ENCODE data around the gene KCNK10.

DNA sequence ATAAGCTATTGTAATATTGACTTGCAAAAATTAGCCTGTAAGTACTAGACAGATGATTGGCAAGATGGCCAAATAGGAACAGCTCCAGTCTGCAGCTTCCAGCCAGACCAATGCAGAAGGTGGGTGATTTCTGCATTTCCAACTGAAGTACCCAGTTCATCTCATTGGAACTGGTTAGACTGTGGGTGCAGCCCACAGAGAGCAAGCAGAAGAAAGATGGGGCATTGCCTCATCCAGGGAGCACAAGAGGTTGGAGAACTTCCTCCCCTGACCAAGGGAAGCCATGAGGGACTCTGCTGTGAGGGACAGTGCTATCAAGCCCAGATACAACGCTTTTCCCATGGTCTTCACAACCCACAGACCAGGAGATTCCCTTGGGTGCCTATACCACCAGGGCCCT, 46.4 kb upstream of the KCNK10 start:
- no peak for TF ChIP-seq KDM1A (IDR thresholded peaks at IDR 0.05; ENCODE audit: borderline replicate concordance)
- TF ChIP-seq STAT3 (IDR thresholded peaks at IDR 0.05; ENCODE audit: low read depth, low read length): no peak
- no peak for TF ChIP-seq BRCA1 (IDR thresholded peaks at IDR 0.05; ENCODE audit: low read depth, low read length)
- no peak for TF ChIP-seq CREB1 (IDR thresholded peaks at IDR 0.05; ENCODE audit: low read depth)
- no peak for TF ChIP-seq RB1 (IDR thresholded peaks at IDR 0.05; ENCODE audit: borderline replicate concordance)
- no peak for TF ChIP-seq SP1 (IDR thresholded peaks at IDR 0.05; ENCODE audit: low read depth, low read length)
- TF ChIP-seq, protein P1, sequence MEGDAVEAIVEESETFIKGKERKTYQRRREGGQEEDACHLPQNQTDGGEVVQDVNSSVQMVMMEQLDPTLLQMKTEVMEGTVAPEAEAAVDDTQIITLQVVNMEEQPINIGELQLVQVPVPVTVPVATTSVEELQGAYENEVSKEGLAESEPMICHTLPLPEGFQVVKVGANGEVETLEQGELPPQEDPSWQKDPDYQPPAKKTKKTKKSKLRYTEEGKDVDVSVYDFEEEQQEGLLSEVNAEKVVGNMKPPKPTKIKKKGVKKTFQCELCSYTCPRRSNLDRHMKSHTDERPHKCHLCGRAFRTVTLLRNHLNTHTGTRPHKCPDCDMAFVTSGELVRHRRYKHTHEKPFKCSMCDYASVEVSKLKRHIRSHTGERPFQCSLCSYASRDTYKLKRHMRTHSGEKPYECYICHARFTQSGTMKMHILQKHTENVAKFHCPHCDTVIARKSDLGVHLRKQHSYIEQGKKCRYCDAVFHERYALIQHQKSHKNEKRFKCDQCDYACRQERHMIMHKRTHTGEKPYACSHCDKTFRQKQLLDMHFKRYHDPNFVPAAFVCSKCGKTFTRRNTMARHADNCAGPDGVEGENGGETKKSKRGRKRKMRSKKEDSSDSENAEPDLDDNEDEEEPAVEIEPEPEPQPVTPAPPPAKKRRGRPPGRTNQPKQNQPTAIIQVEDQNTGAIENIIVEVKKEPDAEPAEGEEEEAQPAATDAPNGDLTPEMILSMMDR (IDR thresholded peaks at IDR 0.05 in 2 of 3, conservative IDR thresholded peaks at IDR 0.05 in 1 of 3; ENCODE audit: control insufficient read depth in 2 of 3, extremely low read depth in 1 of 3, insufficient read depth in 1 of 3, low read depth in 3 of 3, low read length in 3 of 3): no peak
